Measurements from ENCODE around the gene C15orf39. TPM values are rescaled to one million over a fixed set of nuclear protein-coding genes. Genes with fewer than 3 reads are reported as not detected.
"Not testable (repeated sequence)": the region's sequence is repeated elsewhere in the genome, so short reads cannot be mapped to it uniquely, and the experiment has no call there.

The C15orf39 gene
- polyA plus RNA-seq, 4 donors, result 7.7 to 11.5 (median 9.9) TPM

GRCh38 chr15:75209289-75209676 lies 7.6 kb downstream of the C15orf39 start:
- no peak for DNase-seq (ENCODE audit: low read depth in 4 of 4, low spot score in 2 of 4)

- DNase-seq (ENCODE audit: low read depth in 4 of 4, low spot score in 2 of 4), result no peak
These were observed 9.1 kb downstream of the C15orf39 start for GRCh38 chr15:75210811-75211230.

DNA sequence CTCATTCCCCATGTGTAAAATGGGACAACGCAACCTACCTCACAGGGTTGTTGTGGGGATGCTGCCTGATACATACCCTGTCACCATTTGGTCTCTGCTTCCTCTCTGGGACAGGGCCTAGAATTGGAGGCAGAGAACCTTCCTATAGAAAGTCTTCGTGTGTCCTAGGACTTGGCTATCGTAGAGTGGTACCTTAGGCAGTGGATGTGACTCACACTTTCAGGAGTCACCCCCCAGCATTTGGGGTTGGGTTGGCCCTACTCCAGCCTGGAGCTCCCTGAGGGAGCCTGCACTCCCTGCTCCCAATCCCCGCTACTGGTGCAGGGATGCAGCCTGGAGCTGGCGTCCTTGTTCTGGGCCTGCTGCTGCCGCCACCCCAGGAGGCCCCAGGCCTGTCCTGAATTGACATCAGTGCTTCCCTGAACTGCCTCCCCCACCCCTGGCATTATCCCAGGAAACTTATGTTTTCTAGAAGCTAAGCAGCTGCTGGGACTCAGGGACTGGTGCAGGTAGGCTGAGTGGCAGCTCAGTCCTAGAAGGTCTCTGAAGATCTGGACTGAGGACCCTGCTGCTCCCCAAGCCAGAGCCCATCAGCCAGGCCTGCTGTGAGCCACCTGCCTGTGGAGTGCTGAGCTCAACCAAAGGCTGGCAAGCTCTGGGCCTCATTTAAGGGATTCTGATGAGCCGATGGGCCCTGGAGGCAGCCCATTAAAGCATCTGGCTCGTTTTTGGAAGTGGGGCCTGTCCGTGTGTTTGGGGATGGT lies 9.9 kb downstream of the C15orf39 start:
- no peak for DNase-seq (ENCODE audit: low read depth in 4 of 4, low spot score in 2 of 4)

GRCh38 chr15:75212200-75212858 lies 10.6 kb downstream of the C15orf39 start:
- DNase-seq (ENCODE audit: low read depth in 4 of 4, low spot score in 2 of 4), result no peak

DNA sequence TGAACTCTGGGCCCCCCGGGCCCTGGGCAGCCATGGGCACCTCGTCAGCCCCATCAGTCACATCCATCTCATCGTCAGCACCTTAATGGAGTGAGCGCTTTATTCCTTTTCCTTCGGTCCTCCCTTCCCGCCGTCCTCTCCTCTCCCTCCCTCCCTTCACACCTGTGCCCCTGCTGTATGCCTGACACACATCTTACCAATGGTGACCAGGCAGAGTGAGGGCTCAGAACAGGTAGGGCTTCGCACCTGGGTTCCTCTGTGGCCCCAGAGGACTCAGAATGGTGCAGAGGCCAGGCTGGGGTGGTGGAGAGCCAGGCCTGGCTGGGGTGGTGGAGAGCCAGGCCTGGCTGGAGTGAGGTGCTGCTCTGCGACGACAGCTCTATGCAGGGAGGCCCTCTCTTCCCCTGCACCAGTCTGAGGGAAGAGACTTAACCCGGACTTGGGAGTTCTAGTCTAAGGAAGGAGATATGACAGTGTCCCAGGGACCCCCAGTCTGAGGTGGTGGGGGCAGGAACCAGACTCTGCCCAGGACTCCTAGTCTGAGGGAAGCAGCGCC lies 11.6 kb downstream of the C15orf39 start:
- DNase-seq (ENCODE audit: low read depth in 4 of 4, low spot score in 2 of 4), result no peak

DNA sequence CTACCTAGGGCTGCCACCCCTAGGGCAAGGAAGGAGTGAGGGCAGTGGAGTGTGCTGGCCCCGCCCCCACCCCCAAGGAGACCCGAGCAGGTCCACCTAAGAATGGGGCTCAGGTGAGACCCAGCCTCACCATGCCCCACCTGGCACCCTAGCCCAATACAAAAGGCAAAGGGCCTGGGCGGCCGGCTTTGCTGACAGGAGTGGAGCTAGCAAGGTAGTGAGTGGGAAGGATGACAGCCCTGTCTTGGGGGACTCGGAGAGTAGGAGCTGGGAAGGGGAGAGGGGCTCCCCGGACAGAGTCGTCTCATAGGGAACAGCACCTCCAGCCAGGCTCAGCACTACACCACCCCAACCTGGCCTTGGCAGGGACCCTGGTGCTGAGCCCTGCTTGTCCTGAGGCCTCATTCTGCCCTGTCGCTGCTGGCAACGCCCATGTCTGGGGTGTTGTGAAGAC lies 12.1 kb downstream of the C15orf39 start:
- no peak for DNase-seq (ENCODE audit: low read depth in 4 of 4, low spot score in 2 of 4)

- DNase-seq (ENCODE audit: low read depth in 4 of 4, low spot score in 2 of 4), result no peak
These were observed 12.8 kb downstream of the C15orf39 start for GRCh38 chr15:75214293-75215096.

DNA sequence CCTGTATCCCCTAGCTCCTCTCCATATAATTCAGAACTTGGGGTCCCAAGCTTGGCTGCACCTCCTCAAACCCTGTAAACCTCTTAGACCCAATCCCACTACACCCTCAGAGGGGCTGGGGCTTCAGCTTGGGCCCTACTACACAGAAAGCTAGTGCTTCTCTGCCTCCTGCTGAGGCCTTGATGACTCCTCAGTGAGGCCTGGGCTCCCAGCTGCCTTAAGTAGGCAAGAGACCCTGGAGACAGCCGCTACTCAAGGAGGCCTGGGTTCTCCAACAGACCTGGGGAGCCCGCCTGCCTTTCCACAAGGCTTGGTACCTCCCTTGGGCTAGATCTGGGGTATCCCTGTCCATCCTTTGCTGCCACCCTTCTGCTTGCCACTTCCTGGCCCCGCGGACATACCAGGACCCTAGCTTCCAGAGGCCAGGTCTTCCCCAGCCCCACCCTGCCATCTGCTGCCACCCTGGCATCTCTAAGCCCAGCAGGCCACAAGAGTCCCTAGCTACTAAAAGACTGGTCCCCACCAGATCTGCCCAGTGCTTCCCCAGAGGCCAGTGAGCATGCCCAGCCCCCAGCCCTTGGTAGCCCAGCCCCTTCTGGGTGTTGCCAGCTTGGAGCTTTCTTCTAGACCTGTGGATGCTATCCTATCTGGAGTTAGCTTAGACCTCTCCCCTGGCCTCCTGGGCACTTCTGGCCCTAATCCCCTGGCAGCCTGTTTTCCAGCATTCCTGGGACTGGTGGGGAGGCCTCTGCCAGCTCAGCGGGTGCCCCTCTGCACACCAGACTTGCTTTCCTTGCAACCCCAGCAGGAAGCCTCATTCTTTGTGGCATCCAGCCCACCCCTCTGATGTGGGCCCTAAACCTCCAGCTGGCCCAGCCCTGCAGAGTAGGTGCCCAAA lies 13.7 kb downstream of the C15orf39 start:
- no peak for DNase-seq (ENCODE audit: low read depth in 4 of 4, low spot score in 2 of 4)

DNA sequence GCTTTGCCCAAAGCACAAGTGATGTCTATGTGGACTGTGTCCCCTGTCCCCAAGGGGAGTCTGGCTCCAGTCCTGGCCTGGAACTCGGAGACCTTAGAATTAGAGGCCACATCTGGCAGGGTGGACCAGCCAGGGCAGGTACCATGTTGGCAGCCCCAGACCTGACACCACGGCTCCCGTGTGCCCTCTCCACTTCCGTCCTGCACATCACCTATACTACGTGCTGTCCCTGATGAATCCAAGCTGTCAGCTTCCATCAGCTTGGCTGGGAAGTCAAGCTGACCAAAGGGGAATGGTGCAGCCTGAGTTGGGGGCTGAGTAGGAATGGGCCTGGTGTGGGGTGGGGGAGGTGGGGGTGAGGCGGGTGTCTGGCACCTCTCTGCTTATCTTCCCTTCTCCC lies 15.3 kb downstream of the C15orf39 start:
- no peak for DNase-seq (ENCODE audit: low read depth in 4 of 4, low spot score in 2 of 4)

DNA sequence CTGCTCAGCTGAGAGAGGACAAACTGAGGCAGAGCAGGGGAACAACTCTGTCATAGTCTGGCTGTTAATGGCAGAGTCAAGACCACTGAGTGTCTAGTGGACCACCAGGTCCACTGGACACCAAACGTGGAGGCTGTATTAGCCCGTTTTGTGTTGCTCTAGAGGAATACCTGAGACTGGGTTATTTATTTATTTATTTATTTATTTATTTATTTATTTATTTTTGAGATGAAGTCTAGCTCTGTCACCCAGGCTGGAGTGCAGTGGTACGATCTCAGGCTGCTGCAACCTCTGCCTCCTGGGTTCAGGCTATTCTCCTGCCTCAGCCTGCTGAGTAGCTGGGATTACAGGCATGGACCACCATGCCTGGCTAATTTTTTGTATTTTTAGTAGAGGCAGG lies 15.9 kb downstream of the C15orf39 start:
- DNase-seq (ENCODE audit: low read depth in 4 of 4, low spot score in 2 of 4), result not testable (repeated sequence)

GRCh38 chr15:75219507-75219929 lies 17.8 kb downstream of the C15orf39 start:
- not testable (repeated sequence) for DNase-seq (ENCODE audit: low read depth in 4 of 4, low spot score in 2 of 4)

GRCh38 chr15:75223688-75224087 lies 22.0 kb downstream of the C15orf39 start:
- DNase-seq (ENCODE audit: low read depth in 4 of 4, low spot score in 2 of 4), result no peak

- no peak for DNase-seq (ENCODE audit: low read depth in 4 of 4, low spot score in 2 of 4)
These were observed 22.6 kb downstream of the C15orf39 start for GRCh38 chr15:75224281-75224680.

- not testable (repeated sequence) for DNase-seq (ENCODE audit: low read depth in 4 of 4, low spot score in 2 of 4)
These were observed 23.6 kb downstream of the C15orf39 start for GRCh38 chr15:75225102-75225836.

DNA sequence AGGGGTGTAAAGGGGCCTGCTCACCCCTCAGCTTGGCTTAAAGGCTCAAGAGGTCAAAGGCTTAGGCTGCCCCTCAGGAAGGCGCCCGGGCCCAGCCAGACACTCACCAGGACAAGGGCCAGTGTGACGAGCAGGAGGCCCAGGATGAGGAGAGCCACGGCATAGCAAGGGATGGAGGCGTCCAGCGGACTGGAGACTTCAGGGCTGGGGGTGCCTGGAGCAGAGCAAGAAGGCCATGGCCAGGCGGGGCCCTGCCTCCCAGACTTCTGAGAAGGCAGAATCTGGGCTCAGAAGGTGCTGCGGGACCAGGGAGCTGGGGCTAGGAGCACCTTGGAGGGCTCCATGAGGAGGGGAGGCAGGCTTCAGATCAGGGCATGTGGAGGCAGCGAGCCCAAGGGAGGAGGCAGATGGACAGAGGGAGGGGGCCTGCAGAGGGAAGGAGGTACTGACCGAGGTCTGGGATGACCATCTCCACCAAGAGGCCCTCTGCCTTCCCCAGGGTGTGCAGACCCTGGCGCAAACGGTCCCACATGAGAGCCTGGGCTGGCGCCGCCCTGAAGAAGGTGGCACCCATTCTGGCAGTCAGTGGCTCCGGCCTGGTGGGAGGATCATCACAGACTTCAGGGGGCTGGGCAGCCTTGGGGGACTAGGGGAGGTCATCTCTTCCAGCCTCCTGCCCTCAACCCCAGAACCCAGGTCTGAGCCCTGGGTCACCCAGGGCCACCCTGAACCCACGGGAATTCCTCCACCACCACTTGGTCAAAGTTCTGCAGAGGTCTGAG lies 24.5 kb downstream of the C15orf39 start:
- no peak for DNase-seq (ENCODE audit: low read depth in 4 of 4, low spot score in 2 of 4)

DNA sequence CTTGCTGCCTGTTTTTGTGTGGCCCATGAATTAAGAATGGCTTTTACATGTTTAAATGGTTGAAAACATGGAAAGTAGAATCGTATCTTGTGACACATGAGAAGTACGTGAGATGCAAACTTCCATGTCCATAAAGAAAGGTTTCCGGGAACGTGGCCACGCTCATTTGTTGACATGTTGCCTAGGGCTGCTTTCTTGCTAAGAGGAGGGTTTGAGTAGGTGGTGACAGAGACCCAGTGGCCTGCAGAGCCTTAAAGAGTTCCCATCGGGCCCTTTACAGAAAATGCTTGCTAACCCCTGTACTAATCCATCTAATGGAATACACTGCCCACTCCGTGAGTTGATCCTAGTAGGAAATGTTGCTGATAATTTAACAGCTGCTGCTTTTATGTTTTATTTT lies 25.4 kb downstream of the C15orf39 start:
- not testable (repeated sequence) for DNase-seq (ENCODE audit: low read depth in 4 of 4, low spot score in 2 of 4)

- DNase-seq (ENCODE audit: low read depth in 4 of 4, low spot score in 2 of 4), result no peak
These were observed 26.1 kb downstream of the C15orf39 start for GRCh38 chr15:75227663-75228280.

DNA sequence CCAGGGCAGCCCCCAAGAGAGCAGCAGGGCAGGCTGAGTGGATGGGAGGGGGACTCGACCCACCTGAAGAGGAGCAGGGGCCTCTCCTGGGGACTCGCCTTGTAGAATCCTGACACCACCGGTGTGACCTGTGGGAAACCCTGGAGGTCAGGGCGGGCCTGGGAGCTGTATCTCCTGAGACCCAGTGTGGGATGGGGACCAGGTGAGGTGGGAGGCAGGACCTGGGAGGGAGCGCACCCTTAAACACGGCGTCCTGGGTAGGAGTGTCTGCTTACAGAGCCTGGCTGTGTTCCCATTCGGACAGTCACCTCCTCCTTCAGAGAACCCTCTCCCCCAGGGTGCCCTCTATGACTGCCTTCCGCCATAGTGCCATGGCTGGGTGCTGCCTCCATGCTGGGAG lies 27.1 kb downstream of the C15orf39 start:
- no peak for DNase-seq (ENCODE audit: low read depth in 4 of 4, low spot score in 2 of 4)

All from left renal cortex interstitium (tissue), 4 donors.